B cell (primary cell): Measurements from ENCODE around the gene JUP. TPM values are rescaled to one million over a fixed set of nuclear protein-coding genes. Genes with fewer than 3 reads are reported as not detected.

Experiments used
- ATAC-seq: fragments of 200-7000 bp; cut with Tn5 transposase; one replicate; pipeline ENCODE4 v1.10.0; 2021; ENCODE audit warnings: low read depth, mild to moderate bottlenecking, moderate number of reproducible peaks, moderate library complexity
- CTCF ChIA-PET: fragments of 350-600 bp; sonication (Branson Sonifier 250); formaldehyde crosslinking; loops from one replicate; lab custom pipeline; 2021; ENCODE audit warnings: antibody characterized with exemption, inconsistent platforms; lab: Charles Lee
- POLR2A ChIA-PET: fragments of 350-600 bp; sonication (Branson Sonifier 250); formaldehyde crosslinking; loops from one replicate; lab custom pipeline; 2021; ENCODE audit warnings: antibody characterized with exemption; lab: Charles Lee
- DNase-seq: peaks from one replicate; pipeline ENCODE4 v3.0.0; 2013
- H2AFZ ChIP-seq: 2 replicates; pipeline ENCODE4 v1.6.1; 2012; ENCODE audit warnings: mild to moderate bottlenecking, low read depth, low read length; ENCODE audit not compliant: insufficient read depth, poor library complexity, severe bottlenecking
- H3K27ac ChIP-seq, 2 donors: 1 replicate in 1 of 2; 2 replicates in 1 of 2; pipeline ENCODE4 v1.5.1; 2012 to 2013; ENCODE audit warnings: low read length in 2 of 2, mild to moderate bottlenecking in 2 of 2, moderate library complexity in 1 of 2
- H3K27me3 ChIP-seq, 4 experiments: fragments of 200-600 bp in 1 of 4; sonication (generic) in 1 of 4; replicated peaks in 1 of 4; 1 replicate in 2 of 4; 2 replicates in 2 of 4; pipeline versions ENCODE4 v1.6.1 to v1.7.0; 2013 to 2016; ENCODE audit warnings: low read length in 3 of 4, mild to moderate bottlenecking in 2 of 4, mixed read lengths in 1 of 4, moderate library complexity in 1 of 4; ENCODE audit not compliant: insufficient read depth in 4 of 4, control insufficient read depth in 3 of 4; ENCODE audit errors: control extremely low read depth in 1 of 4
- H3K36me3 ChIP-seq, 2 experiments: replicated peaks in 1 of 2; 1 replicate in 1 of 2; 2 replicates in 1 of 2; pipeline versions ENCODE4 v1.6.1 to v1.7.1; 2013; ENCODE audit warnings: low read length in 1 of 2; ENCODE audit not compliant: insufficient read depth in 2 of 2, control insufficient read depth in 1 of 2; ENCODE audit errors: control extremely low read depth in 1 of 2, extremely low read depth in 1 of 2
- H3K4me1 ChIP-seq, 2 donors: fragments of 200-600 bp in 1 of 2; sonication (generic) in 1 of 2; 1 replicate in 1 of 2; 2 replicates in 1 of 2; pipeline versions ENCODE4 v1.5.1 to v1.6.1; 2013 to 2017; ENCODE audit warnings: low read length in 2 of 2; ENCODE audit not compliant: control insufficient read depth in 2 of 2, insufficient read depth in 2 of 2
- H3K4me2 ChIP-seq: replicated peaks from 2 replicates; pipeline ENCODE3; 2012; ENCODE audit warnings: mild to moderate bottlenecking, low read depth, low read length; ENCODE audit not compliant: poor library complexity, severe bottlenecking
- H3K4me3 ChIP-seq, 5 experiments: fragments of 200-600 bp in 1 of 5; sonication (generic) in 1 of 5; 1 replicate in 3 of 5; 2 replicates in 2 of 5; pipeline versions ENCODE4 v1.5.1 to v1.7.0; 2011 to 2016; ENCODE audit warnings: low read length in 4 of 5, mild to moderate bottlenecking in 4 of 5, low read depth in 2 of 5, control low read depth in 1 of 5, moderate library complexity in 1 of 5; ENCODE audit not compliant: insufficient read depth in 1 of 5; ENCODE audit errors: control extremely low read depth in 1 of 5, extremely low read depth in 1 of 5
- H3K79me2 ChIP-seq: fragments of 200-600 bp; sonication (generic); one replicate; pipeline ENCODE4 v1.6.0; 2016; ENCODE audit warnings: low read length; ENCODE audit not compliant: control insufficient read depth, insufficient read depth
- H3K9ac ChIP-seq: fragments of 200-600 bp; sonication (generic); 2 replicates; pipeline ENCODE4 v1.6.1; 2017; ENCODE audit warnings: mild to moderate bottlenecking, low read length, moderate library complexity
- H3K9me3 ChIP-seq, 3 donors: one replicate each; pipeline versions ENCODE4 v1.6.1 to v1.7.1; 2013; ENCODE audit warnings: low read length in 2 of 3; ENCODE audit not compliant: control insufficient read depth in 2 of 3, insufficient read depth in 1 of 3; ENCODE audit errors: control extremely low read depth in 1 of 3
- H4K20me1 ChIP-seq: 2 replicates; pipeline ENCODE4 v1.6.0; 2012; ENCODE audit warnings: mild to moderate bottlenecking, low read length; ENCODE audit not compliant: insufficient read depth, control insufficient read depth, poor library complexity, severe bottlenecking
- H3K27ac Mint-ChIP-seq: one replicate; pipeline ENCODE4 v1.8.0; 2021; ENCODE audit warnings: mixed read lengths
- H3K27me3 Mint-ChIP-seq: one replicate; pipeline ENCODE4 v1.8.0; 2021; ENCODE audit warnings: mixed read lengths
- H3K4me1 Mint-ChIP-seq: one replicate; pipeline ENCODE4 v1.8.0; 2021; ENCODE audit warnings: mixed read lengths
- H3K4me3 Mint-ChIP-seq: one replicate; pipeline ENCODE4 v1.8.0; 2021; ENCODE audit warnings: mixed read lengths
- H3K9me3 Mint-ChIP-seq: one replicate; pipeline ENCODE4 v1.8.0; 2022; ENCODE audit warnings: mixed read lengths; ENCODE audit not compliant: insufficient read depth
- EZH2 ChIP-seq: IDR thresholded peaks from 2 replicates; pipeline ENCODE4 v1.6.1; 2012; ENCODE audit warnings: borderline replicate concordance, low read depth, mild to moderate bottlenecking, moderate library complexity, low read length; ENCODE audit not compliant: insufficient read depth, poor library complexity, severe bottlenecking
- WGBS: methylation state at CpG from one replicate; pipeline ENCODE4 v1.1.5; 2013; ENCODE audit warnings: missing lambda C conversion rate; ENCODE audit not compliant: insufficient coverage; 5-methylcytosine and 5-hydroxymethylcytosine counted together
- intact Hi-C: fragments of 100-400 bp; cut with micrococcal nuclease; formaldehyde crosslinking; loops from one replicate; pipeline ENCODE4 v1.10.0; 2022
- polyA plus RNA-seq: library from polyadenylated mRNA; depleted of rRNA; stranded (reverse); fragments of >200 nt; gene quantifications from 2 replicates; pipeline ENCODE4 v1.2.3, GENCODE V29; 2012
- total RNA-seq, 2 donors: library from RNA; stranded (reverse); fragments of 120-200 nt in 1 of 2; gene quantifications; 1 replicate in 1 of 2; 2 replicates in 1 of 2; pipeline versions ENCODE4 v1.2.3 to v1.2.4, GENCODE V29; 2013 to 2022
- TF ChIP-seq, protein P1 (sequence below): fragments of 200-600 bp; IDR thresholded peaks from one replicate; pipeline ENCODE4 v1.8.0; 2022; ENCODE audit warnings: antibody characterized with exemption, mild to moderate bottlenecking

JUP gene
- total and polyA plus RNA-seq, 2 donors (not counting 1 experiment from before 2014, with no cell fraction given), result 62.9 to 63.3 TPM

DNA sequence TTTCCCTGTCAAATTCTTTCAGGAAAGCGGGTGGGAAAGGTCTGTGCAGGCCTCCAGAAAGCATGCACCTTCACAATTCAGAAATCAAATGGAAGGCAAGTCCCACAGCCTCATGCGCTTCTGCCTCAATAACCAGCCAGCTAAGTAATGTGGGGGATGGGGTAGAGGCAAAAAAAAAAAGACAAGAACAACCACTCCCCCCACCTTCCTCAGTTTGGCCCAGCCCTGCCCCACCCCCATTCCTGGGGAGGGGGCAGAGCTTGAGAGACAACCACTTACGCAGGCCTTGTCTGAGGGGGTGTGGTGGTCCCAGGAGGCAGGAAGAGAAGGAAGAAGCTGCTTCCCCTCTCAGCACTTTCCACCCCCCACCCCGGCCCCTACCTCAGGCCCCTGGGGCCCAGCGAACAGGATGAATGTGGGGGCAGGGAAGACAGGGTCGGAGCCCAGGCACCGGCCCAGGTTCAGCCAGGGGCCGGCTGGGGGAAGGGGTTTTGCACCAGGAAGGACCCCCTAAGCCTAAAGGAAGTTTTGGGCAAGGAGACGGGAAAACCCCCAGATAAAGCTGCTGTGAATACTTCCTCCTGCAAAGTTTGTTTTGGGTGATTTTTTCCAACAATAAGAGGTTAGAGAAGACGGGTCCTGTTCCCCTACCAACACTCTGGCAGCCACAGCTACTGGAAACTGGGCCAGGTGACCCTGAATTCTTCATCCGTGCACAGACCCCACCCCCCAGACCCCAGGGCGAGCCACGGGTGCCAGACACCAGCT, 1.2 kb downstream of the JUP start:
- peaks cover 46% of the 10 kb centered on the region for H3K4me1 Mint-ChIP-seq
- 3% methylated on average over 3 of the region's 13 CpGs for WGBS
- H3K27me3 Mint-ChIP-seq, result no peaks in the 10 kb centered on the region
- H3K79me2 ChIP-seq, result peaks cover 37% of the 10 kb centered on the region
- peaks cover 0 to 4% (median 0%) of the 10 kb centered on the region in 3 donors for H3K9me3 ChIP-seq
- peak; percentile 76 for DNase-seq
- peak overlapping the region; percentile 88 for H3K4me3 Mint-ChIP-seq
- H4K20me1 ChIP-seq, result peaks cover 24% of the 10 kb centered on the region
- H3K4me1 ChIP-seq, result peaks cover 33 to 55% of the 10 kb centered on the region in 2 donors
- H3K4me2 ChIP-seq, result peak overlapping the region; percentile 83
- H3K27ac ChIP-seq, result peak overlapping the region; percentile 64 to 72
- POLR2A ChIA-PET, result interaction anchor here (0.5 to 2.1 kb wide), 6 partner anchors 12 to 96 kb away, joined by 3 to 14 read pairs (median 4); partner anchors contain the start of gene EIF1
- H3K9me3 Mint-ChIP-seq, result no peaks in the 10 kb centered on the region
- TF ChIP-seq, protein P1, sequence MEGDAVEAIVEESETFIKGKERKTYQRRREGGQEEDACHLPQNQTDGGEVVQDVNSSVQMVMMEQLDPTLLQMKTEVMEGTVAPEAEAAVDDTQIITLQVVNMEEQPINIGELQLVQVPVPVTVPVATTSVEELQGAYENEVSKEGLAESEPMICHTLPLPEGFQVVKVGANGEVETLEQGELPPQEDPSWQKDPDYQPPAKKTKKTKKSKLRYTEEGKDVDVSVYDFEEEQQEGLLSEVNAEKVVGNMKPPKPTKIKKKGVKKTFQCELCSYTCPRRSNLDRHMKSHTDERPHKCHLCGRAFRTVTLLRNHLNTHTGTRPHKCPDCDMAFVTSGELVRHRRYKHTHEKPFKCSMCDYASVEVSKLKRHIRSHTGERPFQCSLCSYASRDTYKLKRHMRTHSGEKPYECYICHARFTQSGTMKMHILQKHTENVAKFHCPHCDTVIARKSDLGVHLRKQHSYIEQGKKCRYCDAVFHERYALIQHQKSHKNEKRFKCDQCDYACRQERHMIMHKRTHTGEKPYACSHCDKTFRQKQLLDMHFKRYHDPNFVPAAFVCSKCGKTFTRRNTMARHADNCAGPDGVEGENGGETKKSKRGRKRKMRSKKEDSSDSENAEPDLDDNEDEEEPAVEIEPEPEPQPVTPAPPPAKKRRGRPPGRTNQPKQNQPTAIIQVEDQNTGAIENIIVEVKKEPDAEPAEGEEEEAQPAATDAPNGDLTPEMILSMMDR, result no peak
- no peak for TF ChIP-seq EZH2
- peak overlapping the region; percentile 86 for H3K27ac Mint-ChIP-seq
- peak overlapping the region; percentile 85 for H2AFZ ChIP-seq
- CTCF ChIA-PET, result interaction anchor here (0.9 to 4.8 kb wide), 11 partner anchors 9 to 65 kb away, joined by 3 to 63 read pairs (median 6); partner anchors contain the start of genes FKBP10 and P3H4
- intact Hi-C loops, result loop anchor here (5.0 kb wide), 3 partner anchors 48 to 132 kb away; partner anchors contain the start of genes ACLY and EIF1
- peak overlapping the region; percentile 73 for H3K9ac ChIP-seq
- H3K4me3 ChIP-seq, result peak overlapping the region; percentile 53 to 76 (median 68)
- ATAC-seq, result peak; percentile 7
- H3K27me3 ChIP-seq, result no peaks in the 10 kb centered on the region
- no peaks in the 10 kb centered on the region for H3K36me3 ChIP-seq
